GM19238 (cell line): ENCODE data around the gene ATP5ME.
"Not testable (repeated sequence)": the region's sequence is repeated elsewhere in the genome, so short reads cannot be mapped to it uniquely, and the experiment has no call there.

Experiments used
- DNase-seq: peaks from one replicate; pipeline ENCODE4 v3.0.0; 2011; ENCODE audit warnings: low spot score; ENCODE audit not compliant: insufficient read length

ATP5ME gene

GRCh38 chr4:669806-670559 is 4.1 kb downstream of the ATP5ME start:
- not testable (repeated sequence) for DNase-seq

GRCh38 chr4:668219-668618 is 5.9 kb downstream of the ATP5ME start:
- not testable (repeated sequence) for DNase-seq

GRCh38 chr4:667545-667925 is 6.5 kb downstream of the ATP5ME start:
- no peak for DNase-seq

DNA sequence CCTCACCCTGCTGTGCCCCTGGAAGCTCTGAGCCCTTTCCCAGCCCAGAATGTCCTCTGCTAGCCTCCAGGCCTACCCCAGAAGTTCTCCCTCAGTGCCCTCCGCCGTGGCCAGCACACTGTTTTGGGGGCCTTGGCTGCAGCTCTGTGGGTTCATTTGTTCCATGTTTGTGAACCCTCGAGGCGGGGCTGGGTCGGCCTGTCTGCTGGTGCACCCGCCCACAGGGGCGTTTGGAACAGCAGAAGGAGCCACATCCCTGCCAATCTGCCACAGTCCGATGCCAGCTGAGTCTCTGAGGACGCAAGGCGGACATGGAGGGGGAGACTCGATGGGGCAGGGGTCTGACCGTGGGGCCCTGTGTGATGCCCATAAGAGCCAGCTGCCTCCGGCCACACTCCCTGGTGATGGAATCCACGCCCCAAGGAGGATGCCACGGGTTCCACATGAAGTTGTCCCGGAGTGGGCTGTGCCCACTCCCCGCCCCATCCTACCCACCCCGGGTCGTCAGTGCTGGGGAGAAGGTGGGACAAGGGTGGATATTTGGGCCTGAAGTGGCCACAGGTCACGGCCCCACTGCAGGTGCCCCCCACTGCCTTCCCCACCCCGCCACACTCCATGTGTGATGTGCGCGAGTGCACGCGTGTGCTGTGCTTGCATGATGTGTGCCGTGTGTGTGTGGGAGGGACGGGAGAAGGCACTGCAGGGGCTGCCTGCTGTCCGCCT is 7.1 kb downstream of the ATP5ME start:
- no peak for DNase-seq

- DNase-seq = no peak
Measured at GRCh38 chr4:666436-666810, 7.7 kb downstream of the ATP5ME start.

- DNase-seq = no peak
Measured at GRCh38 chr4:665751-666435, 8.2 kb downstream of the ATP5ME start.

GRCh38 chr4:665381-665750 is 8.7 kb downstream of the ATP5ME start:
- DNase-seq = no peak

DNA sequence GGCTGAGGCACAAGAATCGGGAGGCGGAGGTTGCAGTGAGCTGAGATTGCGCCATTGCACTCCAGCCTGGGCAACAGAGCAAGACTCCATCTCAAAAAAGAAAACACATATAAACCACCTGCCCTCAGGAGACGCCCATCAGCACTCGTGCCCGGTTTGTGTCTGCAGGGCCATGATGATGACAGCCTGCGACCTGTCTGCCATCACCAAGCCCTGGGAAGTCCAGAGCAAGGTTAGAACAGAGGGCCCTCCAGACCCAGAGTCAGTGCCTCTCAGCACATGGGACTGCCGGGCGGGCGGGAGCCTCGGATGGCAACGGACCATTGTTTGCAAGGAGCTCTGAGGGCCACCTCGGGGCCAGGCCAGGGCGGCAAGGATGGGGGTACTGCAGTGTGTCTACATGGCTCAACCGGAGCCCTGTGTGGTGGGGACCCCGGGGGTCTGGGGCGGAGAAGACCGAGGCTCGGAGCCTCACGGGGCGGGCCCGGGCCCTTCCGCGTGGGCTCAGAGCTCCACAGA is 9.3 kb downstream of the ATP5ME start:
- DNase-seq = no peak

- DNase-seq = peak; percentile 78
Measured at GRCh38 chr4:663438-664428, 10.3 kb downstream of the ATP5ME start.

GRCh38 chr4:663046-663437 is 11.0 kb downstream of the ATP5ME start:
- no peak for DNase-seq

- DNase-seq = no peak
Measured at GRCh38 chr4:661881-662761, 12.0 kb downstream of the ATP5ME start.

- no peak for DNase-seq
Measured at GRCh38 chr4:661231-661630, 12.8 kb downstream of the ATP5ME start.

- DNase-seq = no peak
Measured at GRCh38 chr4:660401-660800, 13.7 kb downstream of the ATP5ME start.

DNA sequence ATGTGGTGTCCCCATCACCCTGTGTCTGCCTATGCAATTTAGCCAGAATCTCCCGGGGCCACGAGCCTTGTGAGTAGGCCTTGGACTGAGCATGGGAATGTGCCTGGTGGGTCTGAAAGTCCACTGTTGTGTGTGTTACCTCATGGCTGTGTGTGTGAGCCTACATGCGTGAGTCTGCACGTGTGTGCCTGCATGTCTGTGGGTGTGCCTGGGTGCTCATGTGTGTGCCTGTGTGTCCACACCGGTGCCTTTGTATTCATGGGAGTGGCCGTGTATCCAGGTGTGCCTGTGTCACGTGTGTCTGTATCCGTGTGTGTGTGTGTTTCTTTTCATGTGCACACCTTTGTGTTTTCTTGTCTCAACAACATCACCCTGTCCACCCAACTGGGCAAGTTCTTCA is 14.2 kb downstream of the ATP5ME start:
- no peak for DNase-seq

DNA sequence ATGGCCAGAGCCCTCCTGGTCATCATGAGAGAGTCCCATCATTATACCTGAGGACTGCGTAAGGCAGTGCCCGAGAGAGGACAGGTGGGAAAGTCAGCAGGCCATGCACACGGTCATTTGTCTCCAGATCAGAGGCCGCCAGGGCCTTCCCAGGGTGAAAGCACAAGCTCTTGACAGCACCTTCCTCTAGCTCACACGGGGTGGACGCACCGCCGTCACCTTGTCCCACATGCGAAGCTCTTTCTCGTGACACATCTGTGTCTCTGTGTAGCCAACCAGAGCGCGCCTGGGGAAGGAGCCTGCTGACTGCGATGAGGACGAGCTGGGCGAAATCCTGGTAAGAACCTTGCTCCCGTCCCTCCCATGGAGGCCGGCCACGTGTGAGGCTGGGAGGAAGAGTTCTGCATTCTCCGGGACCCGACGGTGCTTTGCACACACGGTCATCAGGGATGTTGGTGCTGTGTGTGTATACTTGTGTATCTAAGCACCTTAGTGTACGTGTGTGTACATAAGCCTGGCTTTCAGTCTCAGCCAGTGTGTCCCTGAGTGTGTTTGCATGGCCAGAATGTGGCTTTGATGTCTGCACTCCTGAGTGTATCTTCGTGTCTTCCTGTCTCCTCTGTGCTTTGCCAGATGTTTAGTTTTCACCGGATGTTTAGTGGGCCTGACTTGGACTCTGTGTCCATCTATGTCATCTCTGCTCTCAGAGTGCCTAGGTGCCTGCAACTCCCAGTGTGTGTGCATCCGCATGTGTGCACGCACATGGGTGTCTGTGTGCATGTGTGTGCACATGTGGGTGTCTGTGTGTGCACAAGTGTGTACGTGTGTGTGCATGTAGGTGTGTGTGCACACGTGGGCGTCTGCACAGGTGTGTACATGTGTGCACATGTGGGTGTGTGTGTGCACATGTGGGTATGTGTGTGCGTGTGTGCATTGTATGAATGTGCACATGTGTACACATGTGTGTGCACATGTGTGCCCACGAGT is 15.1 kb downstream of the ATP5ME start:
- DNase-seq = no peak

- DNase-seq = no peak
Measured at GRCh38 chr4:657834-658667, 16.0 kb downstream of the ATP5ME start.

GRCh38 chr4:657338-657833 is 16.7 kb downstream of the ATP5ME start:
- no peak for DNase-seq
